ENCODE results near the gene DYRK3.

GRCh38 chr1:206591226-206591625 lies 44.1 kb upstream of the DYRK3 start:
- TF ChIP-seq EZH2phosphoT487 (IDR thresholded peaks at IDR 0.05; ENCODE audit: borderline replicate concordance, low read depth, low read length), result no peak
- TF ChIP-seq CTCF (conservative IDR thresholded peaks at IDR 0.05; ENCODE audit: low read length), result no peak

Data from OCI-LY7 (cell line).